ENCODE data around the gene EAPP. TPM values are rescaled to one million over a fixed set of nuclear protein-coding genes. Genes with fewer than 3 reads are reported as not detected.
A peak's percentile ranks its signal among the peaks of the same experiment; 100 is the strongest.
"Not testable (repeated sequence)": the region's sequence is repeated elsewhere in the genome, so short reads cannot be mapped to it uniquely, and the experiment has no call there.

Gene EAPP
- total RNA-seq, 4 donors from 2014 or later = 27.2 to 52.0 (median 45.3) TPM

GRCh38 chr14:34569750-34570149 is 30.2 kb upstream of the EAPP start:
- no peak for DNase-seq
- Histone ChIP-seq H3K27ac (no peak overlapping the region), H3K36me3 (peaks cover 0 to 95% (median 0%) of the 10 kb centered on the region in 3 donors), H3K4me3 (no peak overlapping the region), H3K9me3 (no peaks in the 10 kb centered on the region), H3K27me3 (no peaks in the 10 kb centered on the region), H3K4me1 (no peaks in the 10 kb centered on the region)
- TF ChIP-seq CTCF (IDR thresholded peaks at IDR 0.05) = no peak
- no peak for TF ChIP-seq POLR2A (IDR thresholded peaks at IDR 0.05)

DNA sequence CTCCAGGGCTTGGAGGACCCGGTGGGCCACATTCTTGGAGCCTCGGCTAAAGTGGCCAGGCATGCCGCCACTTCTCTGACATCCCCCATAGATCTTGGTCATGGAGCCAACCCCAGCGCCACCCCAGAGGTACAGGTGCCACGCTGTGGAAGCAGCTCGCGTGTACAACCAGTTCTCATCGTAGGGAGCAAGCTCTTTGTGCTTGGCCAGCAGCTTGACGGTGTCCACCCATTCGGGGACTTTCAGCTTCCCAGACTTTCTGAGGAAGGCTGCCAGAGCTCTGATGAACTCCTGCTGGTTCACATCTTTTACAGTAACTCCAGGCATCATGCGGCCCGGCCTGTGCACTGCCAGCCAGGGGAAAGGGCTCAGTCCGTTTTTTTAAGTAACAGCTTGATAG is 29.3 kb upstream of the EAPP start:
- Histone ChIP-seq H3K9me3 (no peaks in the 10 kb centered on the region), H3K4me3 (no peak overlapping the region), H3K27me3 (no peaks in the 10 kb centered on the region), H3K4me1 (no peaks in the 10 kb centered on the region), H3K27ac (no peak overlapping the region), H3K36me3 (peaks cover 0 to 92% (median 0%) of the 10 kb centered on the region in 3 donors)
- peak in 1 of 3 donors; percentile 37 for DNase-seq
- TF ChIP-seq POLR2A (IDR thresholded peaks at IDR 0.05) (no peak), CTCF (IDR thresholded peaks at IDR 0.05) (no peak)

DNA sequence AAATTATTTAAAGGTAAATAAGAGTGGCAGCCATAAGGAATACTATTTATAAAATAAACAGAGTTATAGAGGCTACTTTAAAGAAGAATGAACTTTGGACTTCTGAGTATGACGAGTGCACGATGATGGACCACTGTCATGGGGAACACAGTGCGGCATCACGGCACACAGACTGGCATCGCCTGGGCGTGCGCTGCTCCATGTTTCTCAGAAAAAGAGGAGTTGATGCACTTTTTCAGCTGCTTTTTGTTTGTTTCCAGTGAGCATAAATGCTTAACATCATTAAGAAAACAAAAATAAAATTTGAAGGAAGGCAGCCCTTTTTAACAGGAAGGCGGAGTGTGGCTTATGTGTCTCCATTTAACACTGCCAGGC is 23.3 kb upstream of the EAPP start:
- Histone ChIP-seq H3K27ac (no peak overlapping the region), H3K4me1 (no peaks in the 10 kb centered on the region), H3K36me3 (peaks cover 0 to 46% (median 0%) of the 10 kb centered on the region in 3 donors), H3K27me3 (no peaks in the 10 kb centered on the region), H3K4me3 (no peak overlapping the region), H3K9me3 (no peaks in the 10 kb centered on the region)
- TF ChIP-seq CTCF (IDR thresholded peaks at IDR 0.05) = no peak
- no peak for TF ChIP-seq POLR2A (IDR thresholded peaks at IDR 0.05)
- no peak for DNase-seq

DNA sequence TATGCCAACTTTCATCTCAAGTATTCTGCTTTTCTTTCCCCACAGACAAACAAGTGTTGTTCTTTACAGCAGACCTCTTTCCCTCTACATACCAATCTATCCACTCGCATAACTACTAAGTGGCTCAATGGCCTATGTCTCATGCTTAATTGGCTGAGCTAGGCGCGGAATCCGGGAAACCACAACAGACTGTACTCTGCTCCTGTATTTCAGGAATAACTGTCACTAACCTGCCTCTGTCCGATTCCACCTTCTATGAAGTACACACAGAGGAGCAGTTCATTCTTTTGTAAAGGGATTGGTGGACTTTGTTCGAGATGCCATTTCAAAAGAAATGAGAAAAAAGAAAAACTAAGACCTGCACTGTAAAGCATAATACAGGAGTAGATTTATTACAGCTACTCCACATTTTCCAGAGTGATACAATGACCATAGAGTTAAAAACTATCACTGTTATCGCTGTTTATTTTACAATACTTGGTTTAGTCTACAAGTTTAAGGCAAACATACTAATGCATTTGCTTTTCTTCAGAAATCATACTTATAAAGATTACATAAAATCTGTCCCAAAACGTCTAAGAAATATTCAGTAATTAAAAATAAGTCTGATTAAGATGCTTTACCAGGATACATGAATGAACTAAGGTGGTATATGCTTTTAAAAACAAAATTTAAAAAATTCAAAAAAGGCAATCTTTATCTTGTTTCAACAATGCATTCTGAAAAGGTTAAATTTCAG is 22.7 kb upstream of the EAPP start:
- H3K4me3 ChIP-seq, H3K9me3 ChIP-seq, H3K4me1 ChIP-seq, H3K27me3 ChIP-seq, DNase-seq, H3K27ac ChIP-seq: not testable (repeated sequence)
- peaks cover 0 to 42% (median 0%) of the 10 kb centered on the region in 3 donors for H3K36me3 ChIP-seq

DNA sequence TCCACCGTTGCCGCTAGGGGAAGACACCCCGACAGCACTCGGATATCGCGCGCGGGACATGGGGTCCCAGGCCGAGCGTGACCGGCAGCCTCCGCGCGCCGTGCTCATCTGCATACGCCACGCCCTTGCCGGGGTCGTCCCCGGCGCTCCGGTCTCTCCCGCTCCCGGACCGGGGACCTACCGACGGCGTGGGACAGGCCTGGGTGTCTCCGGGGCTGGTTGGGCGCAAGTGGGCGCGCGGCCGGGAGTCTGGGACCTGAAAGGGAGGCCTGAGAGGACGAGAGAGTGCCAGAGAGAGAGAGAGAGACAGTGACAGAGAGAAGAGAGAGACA is 17.0 kb upstream of the EAPP start:
- not testable (repeated sequence) for DNase-seq, H3K9me3 ChIP-seq, H3K4me3 ChIP-seq, H3K27ac ChIP-seq, H3K36me3 ChIP-seq, H3K4me1 ChIP-seq, H3K27me3 ChIP-seq

DNA sequence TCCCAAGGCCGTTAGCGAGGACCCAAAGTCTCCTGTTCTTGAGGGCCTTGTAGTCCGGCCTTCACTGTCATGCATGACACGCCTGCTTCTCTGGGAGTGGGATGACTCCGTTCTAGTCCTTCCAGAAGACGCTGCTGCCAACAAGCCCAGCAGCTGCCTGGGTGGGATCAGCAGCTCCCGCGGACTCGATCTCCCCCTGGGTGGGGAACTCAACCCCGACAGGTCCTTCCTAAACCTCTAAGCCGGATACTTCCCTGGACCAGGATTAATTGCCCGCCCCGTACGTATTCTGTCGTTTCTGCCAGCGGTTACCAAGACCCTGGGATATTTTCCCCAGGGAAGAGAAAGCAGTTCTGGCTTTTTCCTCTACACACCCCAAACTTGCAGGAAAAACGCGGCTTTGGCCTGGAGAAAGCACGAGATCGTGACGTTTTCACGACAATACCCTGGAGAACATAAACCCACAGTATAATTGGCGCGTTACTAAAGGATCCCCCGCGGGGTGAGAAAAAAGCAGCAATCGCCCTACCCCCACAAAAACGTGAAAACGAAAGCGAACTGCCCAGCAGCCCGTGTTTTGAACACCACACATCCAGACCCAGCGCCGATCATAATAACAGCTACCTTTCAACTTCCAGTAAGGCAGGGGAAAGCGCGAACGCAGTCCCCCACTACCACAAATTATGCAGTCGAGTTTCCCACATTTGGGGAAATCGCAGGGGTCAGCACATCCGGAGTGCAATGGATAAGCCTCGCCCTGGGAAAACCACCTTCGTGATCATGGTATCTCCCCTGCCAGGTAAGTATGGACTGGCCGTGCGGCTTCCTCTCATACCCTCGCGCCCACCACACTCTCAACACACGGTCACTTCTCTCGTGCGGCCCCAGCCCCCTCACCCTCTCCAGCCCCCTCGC is 16.3 kb upstream of the EAPP start:
- H3K4me3 ChIP-seq, H3K27ac ChIP-seq, H3K9me3 ChIP-seq, H3K36me3 ChIP-seq, H3K27me3 ChIP-seq, DNase-seq, H3K4me1 ChIP-seq: not testable (repeated sequence)

DNA sequence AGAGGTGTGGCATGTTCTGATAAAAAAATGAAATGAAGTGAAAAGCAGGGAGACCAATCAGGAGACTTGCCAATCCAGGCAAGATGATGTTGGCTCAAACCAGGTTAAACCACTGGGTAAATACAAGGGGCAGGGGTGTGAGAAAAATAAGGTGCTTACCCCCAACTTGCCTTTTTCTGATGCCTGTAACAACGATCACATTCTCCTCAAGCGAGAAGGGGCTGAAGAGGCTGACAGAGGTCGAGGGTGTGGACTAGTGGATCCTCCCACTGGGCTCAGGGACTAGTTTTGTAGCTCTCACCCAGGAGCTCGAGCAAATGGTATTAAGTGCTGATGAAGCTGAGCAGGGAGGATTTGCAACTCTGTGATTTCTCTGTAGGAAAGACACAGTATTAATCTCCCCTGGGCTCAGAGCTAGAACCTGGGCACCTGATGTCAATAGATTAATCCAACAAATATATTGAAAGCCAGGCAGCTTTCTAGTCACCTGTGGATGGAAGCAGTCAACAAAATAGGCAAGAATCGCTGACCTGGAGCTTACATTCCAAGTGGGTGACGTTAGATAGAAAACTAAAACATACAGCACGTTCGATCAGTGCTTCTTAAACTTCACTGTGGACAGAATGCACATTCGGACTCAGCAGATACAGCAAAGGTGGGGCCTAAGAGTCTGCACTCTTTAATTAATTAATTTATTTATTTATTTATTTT is 15.2 kb upstream of the EAPP start:
- no peaks in the 10 kb centered on the region for H3K27me3 ChIP-seq
- H3K9me3 ChIP-seq = no peaks in the 10 kb centered on the region
- TF ChIP-seq POLR2A (IDR thresholded peaks at IDR 0.05) = no peak
- no peak for TF ChIP-seq CTCF (IDR thresholded peaks at IDR 0.05)
- H3K36me3 ChIP-seq = no peaks in the 10 kb centered on the region
- peak in 2 of 3 donors; percentile 14 to 44 for DNase-seq
- H3K27ac ChIP-seq = peak overlapping the region in 3 of 4 donors; percentile 26 to 77 (median 31)
- peak overlapping the region in 1 of 4 donors; percentile 11 for H3K4me3 ChIP-seq
- peaks cover 0 to 4% (median 0%) of the 10 kb centered on the region in 4 donors for H3K4me1 ChIP-seq

DNA sequence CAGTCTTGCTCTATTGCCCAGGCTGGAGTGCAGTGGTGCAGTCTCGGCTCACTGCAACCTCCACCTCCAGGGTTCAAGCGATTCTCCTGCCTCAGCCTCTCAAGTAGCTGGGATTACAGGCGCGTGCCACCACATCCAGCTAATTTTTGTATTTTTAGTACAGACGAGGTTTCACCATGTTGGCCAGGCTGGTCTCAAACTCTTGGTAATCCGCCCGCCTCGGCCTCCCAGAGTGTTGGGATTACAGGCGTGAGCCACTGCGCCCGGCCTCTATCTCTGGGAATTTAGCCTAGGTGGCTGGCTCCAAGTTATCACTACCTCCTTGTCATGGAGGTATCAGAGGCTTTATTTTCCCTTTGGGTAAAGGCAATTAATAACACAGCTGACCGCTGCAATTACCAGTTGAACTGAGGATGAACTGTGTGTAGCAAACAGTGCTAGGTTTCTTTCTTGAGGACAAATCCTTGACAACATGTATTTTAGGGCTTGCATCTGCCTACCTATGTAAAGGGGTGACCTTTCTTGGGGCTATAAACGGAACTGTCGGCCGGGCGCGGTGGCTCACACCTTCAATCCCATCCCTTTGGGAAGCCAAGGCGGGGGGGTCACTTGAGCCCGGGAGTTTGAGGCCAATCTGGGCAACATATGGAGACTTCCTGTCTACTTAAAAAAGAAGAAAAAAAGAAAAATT is 9.9 kb upstream of the EAPP start:
- H3K9me3 ChIP-seq, H3K27ac ChIP-seq, H3K4me1 ChIP-seq, H3K27me3 ChIP-seq, H3K4me3 ChIP-seq, H3K36me3 ChIP-seq: not testable (repeated sequence)
- peak in 1 of 3 donors; percentile 43 for DNase-seq
